Hindlimb muscle (tissue), 1 donor: ENCODE measurements around the gene SYT2. TPM values are rescaled to one million over a fixed set of nuclear protein-coding genes. Genes with fewer than 3 reads are reported as not detected.
"Not testable (repeated sequence)": the region's sequence is repeated elsewhere in the genome, so short reads cannot be mapped to it uniquely, and the experiment has no call there.

Source experiments
- DNase-seq: peaks from one replicate; pipeline ENCODE4 v3.0.0-alpha.2; 2013
- polyA plus RNA-seq: library from polyadenylated mRNA; unstranded; fragments of 120-200 nt; gene quantifications from one replicate; pipeline ENCODE4 v1.2.1, GENCODE V29; 2013; ENCODE audit not compliant: insufficient read length

The SYT2 gene
- polyA plus RNA-seq, 1 donor = 0.39 TPM

GRCh38 chr1:202542415-202542814 is 167.8 kb downstream of the SYT2 start:
- DNase-seq = not testable (repeated sequence)

GRCh38 chr1:202540858-202541257 is 169.4 kb downstream of the SYT2 start:
- not testable (repeated sequence) for DNase-seq

Other genes with a start within 250 kb of the SYT2 start
- 43.0 TPM for gene KDM5B, start 98.0 kb upstream of the SYT2 start, polyA plus RNA-seq
- 2.7 TPM for gene PCAT6, start 100.5 kb upstream of the SYT2 start, polyA plus RNA-seq
- 6.2 TPM for gene RABIF, start 178.7 kb upstream of the SYT2 start, polyA plus RNA-seq
- gene KLHL12, start 216.8 kb upstream of the SYT2 start, polyA plus RNA-seq = 19.7 TPM
- gene ADIPOR1, start 247.9 kb upstream of the SYT2 start, polyA plus RNA-seq = 62.7 TPM